Adrenal gland (tissue), 12 donors: ENCODE results near the gene GAB4. TPM values are rescaled to one million over a fixed set of nuclear protein-coding genes. Genes with fewer than 3 reads are reported as not detected.

ENCODE experiments used
- DNase-seq, 7 donors: peaks; one replicate each; pipeline ENCODE4 v3.0.0-alpha.2; 2019 to 2020
- H3K27ac ChIP-seq, 5 donors: fragments of 200-600 bp; sonication (generic) in 4 of 5; 1 replicate in 3 of 5; 2 replicates in 2 of 5; pipeline versions ENCODE4 v1.5.1 to v1.8.0; 2016 to 2020; ENCODE audit warnings: mild to moderate bottlenecking in 1 of 5
- H3K27me3 ChIP-seq: fragments of 200-600 bp; 2 replicates; pipeline ENCODE4 v1.8.0; 2021
- H3K36me3 ChIP-seq, 2 donors: fragments of 200-600 bp; replicated peaks in 1 of 2; 1 replicate in 1 of 2; 2 replicates in 1 of 2; pipeline versions ENCODE4 v1.5.1 to v1.8.0; 2018 to 2022
- H3K4me1 ChIP-seq, 2 donors: fragments of 200-600 bp; replicated peaks in 1 of 2; 1 replicate in 1 of 2; 2 replicates in 1 of 2; pipeline versions ENCODE4 v1.5.1 to v1.8.0; 2018 to 2021
- H3K4me3 ChIP-seq, 4 donors: fragments of 200-600 bp; sonication (generic) in 3 of 4; one replicate each; pipeline ENCODE4 v1.5.1; 2016 to 2018
- H3K9me3 ChIP-seq, 3 donors: fragments of 200-600 bp; sonication (generic) in 1 of 3; replicated peaks in 1 of 3; 1 replicate in 2 of 3; 2 replicates in 1 of 3; pipeline versions ENCODE4 v1.5.1 to v1.8.0; 2016 to 2021
- POLR2A ChIP-seq, 2 donors: fragments of 450-650 bp; IDR thresholded peaks; one replicate each; pipeline ENCODE4 v1.6.1; 2017; ENCODE audit warnings: antibody characterized with exemption in 2 of 2, mild to moderate bottlenecking in 2 of 2, moderate library complexity in 1 of 2
- WGBS, 4 donors: extraction: QIAGEN DNeasy Blood & Tissue Kit in 2 of 4; methylation state at CpG; one replicate each; pipeline versions ENCODE4 v1.1.5 to v1.1.7; 2013 to 2017; 5-methylcytosine and 5-hydroxymethylcytosine counted together
- intact Hi-C, 2 donors: fragments of 100-400 bp; cut with DNase I; formaldehyde crosslinking; loops; one replicate each; pipeline versions ENCODE4 v1.14.1 to v1.15.0; 2022 to 2023
- polyA plus RNA-seq, 3 donors: library from polyadenylated mRNA; stranded (reverse); fragments of 200-250 nt in 2 of 3; fragments of 350-450 nt in 1 of 3; fragmentation: Illumina TruSeq in 1 of 3; extraction: RNeasy Lipid Tissue Mini Kit (QIAGEN cat#74804) in 1 of 3; gene quantifications; one replicate each; pipeline ENCODE4 v1.2.3, GENCODE V29; 2013 to 2014
- total RNA-seq, 9 donors: library from RNA; depleted of rRNA in 4 of 9; stranded (reverse); fragments of >200 nt in 4 of 9; fragments of 120-200 nt in 1 of 9; fragmentation: NEBNext Ultra II Directional in 1 of 9; extraction: Animal tissue kit (Norgen Biotek cat#: 25700) in 1 of 9; gene quantifications; one replicate each; pipeline versions ENCODE4 v1.1.0 to v1.2.4, GENCODE V29; 2013 to 2023
- TF ChIP-seq, protein P1 (sequence below), 6 experiments: fragments of 450-650 bp in 4 of 6; fragments of 200-600 bp in 2 of 6; sonication (generic) in 1 of 6; IDR thresholded peaks; 1 replicate in 5 of 6; 2 replicates in 1 of 6; pipeline versions ENCODE4 v1.5.1 to v1.8.0; 2016 to 2021; ENCODE audit warnings: antibody characterized with exemption in 6 of 6, mild to moderate bottlenecking in 2 of 6, moderate library complexity in 1 of 6
- donor health status: healthy with polysubstance abuse.
- donor health status: Bipolar disorder and iron deficiency.
- donor health status: DM: yes; HTN: yes; CAD: no.
- donor health status: DM: no; HTN: no; CAD: no.
- donor health status: DM: no; HTN: no; CAD: no.
- donor health status: DM: yes; HTN: yes; CAD: no.

GAB4 gene
- total and polyA plus RNA-seq, 12 donors: 0.03 TPM; not detected in 11

GRCh38 chr22:16925407-16925966 is 82.5 kb downstream of the GAB4 start:
- TF ChIP-seq, protein P1, sequence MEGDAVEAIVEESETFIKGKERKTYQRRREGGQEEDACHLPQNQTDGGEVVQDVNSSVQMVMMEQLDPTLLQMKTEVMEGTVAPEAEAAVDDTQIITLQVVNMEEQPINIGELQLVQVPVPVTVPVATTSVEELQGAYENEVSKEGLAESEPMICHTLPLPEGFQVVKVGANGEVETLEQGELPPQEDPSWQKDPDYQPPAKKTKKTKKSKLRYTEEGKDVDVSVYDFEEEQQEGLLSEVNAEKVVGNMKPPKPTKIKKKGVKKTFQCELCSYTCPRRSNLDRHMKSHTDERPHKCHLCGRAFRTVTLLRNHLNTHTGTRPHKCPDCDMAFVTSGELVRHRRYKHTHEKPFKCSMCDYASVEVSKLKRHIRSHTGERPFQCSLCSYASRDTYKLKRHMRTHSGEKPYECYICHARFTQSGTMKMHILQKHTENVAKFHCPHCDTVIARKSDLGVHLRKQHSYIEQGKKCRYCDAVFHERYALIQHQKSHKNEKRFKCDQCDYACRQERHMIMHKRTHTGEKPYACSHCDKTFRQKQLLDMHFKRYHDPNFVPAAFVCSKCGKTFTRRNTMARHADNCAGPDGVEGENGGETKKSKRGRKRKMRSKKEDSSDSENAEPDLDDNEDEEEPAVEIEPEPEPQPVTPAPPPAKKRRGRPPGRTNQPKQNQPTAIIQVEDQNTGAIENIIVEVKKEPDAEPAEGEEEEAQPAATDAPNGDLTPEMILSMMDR (IDR thresholded peaks at IDR 0.05): no peak
- TF ChIP-seq POLR2A (IDR thresholded peaks at IDR 0.05): no peak
- no peak overlapping the region for H3K27ac ChIP-seq
- WGBS, 4 donors: 73 to 84% (median 78%) methylated on average over 4 of the region's 4 CpGs
- no peak for DNase-seq
- no peaks in the 10 kb centered on the region for H3K36me3 ChIP-seq
- intact Hi-C loops: loop anchor here in 1 of 2 donors (10.0 kb wide), 1 partner anchor 589 kb away; no protein-coding TSS in a partner anchor
- H3K4me3 ChIP-seq: no peak overlapping the region
- H3K27me3 ChIP-seq: peaks cover 9% of the 10 kb centered on the region
- no peaks in the 10 kb centered on the region for H3K9me3 ChIP-seq
- H3K4me1 ChIP-seq: no peaks in the 10 kb centered on the region

- no peaks in the 10 kb centered on the region for H3K4me1 ChIP-seq
- 0 to 68% (median 58%) methylated on average over 1 of the region's 1 CpG for WGBS, 4 donors
- no peak overlapping the region for H3K4me3 ChIP-seq
- H3K27me3 ChIP-seq: peaks cover 12% of the 10 kb centered on the region
- intact Hi-C loops: loop anchor here in 1 of 2 donors (10.0 kb wide), 1 partner anchor 592 kb away; no protein-coding TSS in a partner anchor
- no peaks in the 10 kb centered on the region for H3K36me3 ChIP-seq
- TF ChIP-seq, protein P1 (IDR thresholded peaks at IDR 0.05): no peak
- TF ChIP-seq POLR2A (IDR thresholded peaks at IDR 0.05): no peak
- H3K9me3 ChIP-seq: no peaks in the 10 kb centered on the region
- no peak for DNase-seq
- H3K27ac ChIP-seq: no peak overlapping the region
These were observed 85.3 kb downstream of the GAB4 start for GRCh38 chr22:16922706-16923105.

DNA sequence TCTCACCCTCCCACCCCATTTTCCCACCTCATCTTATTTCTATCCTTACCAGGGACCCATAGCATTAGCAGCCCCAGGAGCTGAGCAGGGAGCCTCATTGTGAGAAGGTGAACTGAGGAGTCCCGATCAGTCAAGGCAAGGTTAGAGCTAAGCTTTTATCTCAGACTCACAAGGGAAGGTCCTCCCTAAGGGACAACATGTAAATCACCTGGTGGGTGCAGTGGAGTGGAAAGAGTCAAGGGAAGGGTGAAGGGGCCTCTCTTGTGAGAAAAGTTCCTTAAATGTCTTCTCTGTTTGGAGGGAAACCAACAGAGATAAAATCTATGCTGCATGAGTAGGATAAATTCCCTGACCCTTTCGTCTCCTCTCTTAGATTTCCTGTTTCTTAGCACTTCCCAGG is 85.9 kb downstream of the GAB4 start:
- Histone ChIP-seq H3K27me3 (peaks cover 15% of the 10 kb centered on the region), H3K27ac (no peak overlapping the region), H3K36me3 (no peaks in the 10 kb centered on the region), H3K9me3 (no peaks in the 10 kb centered on the region), H3K4me3 (no peak overlapping the region), H3K4me1 (no peaks in the 10 kb centered on the region)
- no peak for TF ChIP-seq POLR2A (IDR thresholded peaks at IDR 0.05)
- intact Hi-C loops: loop anchor here in 1 of 2 donors (10.0 kb wide), 1 partner anchor 593 kb away; no protein-coding TSS in a partner anchor
- DNase-seq: no peak
- 39 to 63% (median 47%) methylated on average over 2 of the region's 2 CpGs for WGBS, 4 donors

DNA sequence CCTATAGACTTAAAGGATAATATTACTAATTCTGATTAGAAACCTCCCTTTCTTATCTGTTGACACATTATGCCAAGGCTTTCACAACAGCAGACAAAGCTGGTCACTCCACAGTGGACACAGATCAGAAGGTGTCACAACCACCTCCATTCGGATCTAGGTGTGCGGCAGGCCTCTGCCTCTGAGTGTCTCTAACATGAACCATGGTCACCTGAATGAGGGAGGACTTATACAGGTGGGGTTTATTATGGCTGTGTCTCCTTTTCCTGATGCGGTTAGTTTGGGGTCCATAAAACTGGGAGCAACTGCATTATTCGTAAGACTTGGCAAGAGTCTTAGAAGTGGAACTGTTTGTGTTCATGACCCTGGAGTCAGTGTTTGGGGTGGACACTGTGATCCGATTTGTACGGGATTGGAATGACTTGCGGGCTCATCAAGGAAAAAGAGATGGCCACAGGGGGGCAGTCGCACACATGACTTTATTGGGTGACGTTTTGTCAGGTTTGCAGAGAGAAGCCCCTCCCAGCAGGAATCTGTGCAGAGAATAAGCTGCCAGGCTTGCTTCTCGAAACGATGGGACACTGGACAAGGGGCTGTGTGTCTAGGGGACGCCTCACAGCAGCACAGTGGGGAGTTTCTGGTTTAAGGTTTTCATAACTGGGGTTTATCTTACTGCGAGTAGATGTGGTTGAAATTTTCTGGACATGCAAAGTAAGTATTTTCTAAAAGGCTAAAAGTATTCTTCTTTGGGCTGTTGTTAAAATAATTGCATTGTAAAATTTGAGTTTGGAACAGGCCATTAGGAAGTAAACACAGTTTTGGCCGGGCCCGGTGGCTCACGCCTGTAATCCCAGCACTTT is 90.6 kb downstream of the GAB4 start:
- peak; percentile 57 to 86 (median 73) for DNase-seq
- no peak overlapping the region for H3K4me3 ChIP-seq
- no peak overlapping the region for H3K27ac ChIP-seq
- peaks cover 11% of the 10 kb centered on the region for H3K27me3 ChIP-seq
- H3K4me1 ChIP-seq: no peaks in the 10 kb centered on the region
- TF ChIP-seq POLR2A (IDR thresholded peaks at IDR 0.05): no peak
- TF ChIP-seq, protein P1 (IDR thresholded peaks at IDR 0.05): peak; percentile 37 to 64 (median 59)
- no peaks in the 10 kb centered on the region for H3K9me3 ChIP-seq
- intact Hi-C loops: loop anchor here in 1 of 2 donors (5.0 kb wide), 1 partner anchor 140 kb away; no protein-coding TSS in a partner anchor
- WGBS, 4 donors: 24 to 25% (median 25%) methylated on average over 16 of the region's 16 CpGs
- no peaks in the 10 kb centered on the region for H3K36me3 ChIP-seq
